Thymus (tissue), 11 donors: ENCODE results near the gene SPOCK1. TPM values are rescaled to one million over a fixed set of nuclear protein-coding genes. Genes with fewer than 3 reads are reported as not detected.
A peak's percentile ranks its signal among the peaks of the same experiment; 100 is the strongest.
"Not testable (repeated sequence)": the region's sequence is repeated elsewhere in the genome, so short reads cannot be mapped to it uniquely, and the experiment has no call there.

Experiments used
- DNase-seq, 9 donors: peaks; one replicate each; pipeline ENCODE4 v3.0.0-alpha.2; 2013; ENCODE audit warnings: low spot score in 9 of 9, low read depth in 6 of 9, missing footprints in 1 of 9
- H3K27ac ChIP-seq, 2 donors: one replicate each; pipeline ENCODE4 v1.5.1; 2013; ENCODE audit warnings: control low read depth in 1 of 2, low read depth in 1 of 2, low read length in 1 of 2, mild to moderate bottlenecking in 1 of 2, moderate library complexity in 1 of 2
- H3K27me3 ChIP-seq, 2 donors: one replicate each; pipeline ENCODE4 v1.5.1; 2013; ENCODE audit warnings: low read length in 1 of 2; ENCODE audit not compliant: control insufficient read depth in 2 of 2, insufficient read depth in 1 of 2
- H3K36me3 ChIP-seq, 2 donors: one replicate each; pipeline ENCODE4 v1.5.1; 2013; ENCODE audit warnings: low read length in 1 of 2, mild to moderate bottlenecking in 1 of 2, moderate library complexity in 1 of 2; ENCODE audit not compliant: control insufficient read depth in 2 of 2, insufficient read depth in 2 of 2
- H3K4me1 ChIP-seq, 2 donors: one replicate each; pipeline ENCODE4 v1.5.1; 2013; ENCODE audit warnings: low read length in 2 of 2; ENCODE audit not compliant: control insufficient read depth in 2 of 2, insufficient read depth in 2 of 2
- H3K4me3 ChIP-seq, 2 donors: one replicate each; pipeline ENCODE4 v1.5.1; 2013; ENCODE audit warnings: low read length in 2 of 2, control low read depth in 1 of 2, mild to moderate bottlenecking in 1 of 2
- H3K9me3 ChIP-seq, 2 donors: one replicate each; pipeline ENCODE4 v1.5.1; 2013; ENCODE audit warnings: low read length in 1 of 2, mild to moderate bottlenecking in 1 of 2; ENCODE audit not compliant: control insufficient read depth in 2 of 2, insufficient read depth in 1 of 2
- whole genome bisulfite sequencing: extraction: QIAGEN DNeasy Blood & Tissue Kit; methylation state at CpG from one replicate; pipeline ENCODE4 v1.1.7; 2013; 5-methylcytosine and 5-hydroxymethylcytosine counted together
- polyA plus RNA-seq: library from polyadenylated mRNA; stranded (reverse); fragments of 200-250 nt; gene quantifications from one replicate; pipeline ENCODE4 v1.2.3, GENCODE V29; 2013
- total RNA-seq: library from RNA; stranded (reverse); fragments of 120-200 nt; gene quantifications from one replicate; pipeline ENCODE4 v1.2.4, GENCODE V29; 2013
- donor health status: healthy.

The SPOCK1 gene
- total and polyA plus RNA-seq, 2 donors, result 3.7 to 8.6 TPM

- 91% methylated on average over 11 of the region's 11 CpGs for WGBS
- Histone ChIP-seq H3K27ac (no peak overlapping the region), H3K4me1 (no peaks in the 10 kb centered on the region), H3K36me3 (no peaks in the 10 kb centered on the region), H3K4me3 (no peak overlapping the region), H3K9me3 (no peaks in the 10 kb centered on the region), H3K27me3 (peaks cover 26 to 29% of the 10 kb centered on the region in 2 donors)
- DNase-seq, result no peak
Observed at GRCh38 chr5:137500615-137501225, 1.6 kb upstream of the SPOCK1 start.

- not testable (repeated sequence) for H3K27ac ChIP-seq, H3K4me1 ChIP-seq, H3K9me3 ChIP-seq, DNase-seq, H3K4me3 ChIP-seq, H3K36me3 ChIP-seq
- no CpG with 5 or more reads among the region's 5 CpGs for WGBS
- peaks cover 26 to 31% of the 10 kb centered on the region in 2 donors for H3K27me3 ChIP-seq
Observed at GRCh38 chr5:137499506-137499847, 351 bp upstream of the SPOCK1 start.

- Histone ChIP-seq H3K27ac (no peak overlapping the region), H3K27me3 (peaks cover 26 to 31% of the 10 kb centered on the region in 2 donors), H3K4me3 (peak overlapping the region; percentile 20 to 24), H3K36me3 (no peaks in the 10 kb centered on the region), H3K9me3 (no peaks in the 10 kb centered on the region), H3K4me1 (no peaks in the 10 kb centered on the region)
- DNase-seq, result no peak
- WGBS, result 6% methylated on average over 57 of the region's 57 CpGs
Observed at GRCh38 chr5:137498301-137498735, 808 bp downstream of the SPOCK1 start.

- Histone ChIP-seq H3K4me3 (no peak overlapping the region), H3K27me3 (peaks cover 26 to 31% of the 10 kb centered on the region in 2 donors), H3K9me3 (no peaks in the 10 kb centered on the region), H3K4me1 (no peaks in the 10 kb centered on the region), H3K27ac (no peak overlapping the region), H3K36me3 (no peaks in the 10 kb centered on the region)
- WGBS, result 65% methylated on average over 22 of the region's 22 CpGs
- no peak for DNase-seq
Observed at GRCh38 chr5:137497396-137498290, 1.5 kb downstream of the SPOCK1 start.

- no peaks in the 10 kb centered on the region for H3K9me3 ChIP-seq
- WGBS, result 93% methylated on average over 1 of the region's 1 CpG
- no peak overlapping the region for H3K27ac ChIP-seq
- peaks cover 26 to 31% of the 10 kb centered on the region in 2 donors for H3K27me3 ChIP-seq
- H3K4me1 ChIP-seq, result no peaks in the 10 kb centered on the region
- DNase-seq, result no peak
- no peak overlapping the region for H3K4me3 ChIP-seq
- H3K36me3 ChIP-seq, result no peaks in the 10 kb centered on the region
Observed at GRCh38 chr5:137496919-137497318, 2.2 kb downstream of the SPOCK1 start.

GRCh38 chr5:137492331-137492730 is 6.8 kb downstream of the SPOCK1 start:
- no peak overlapping the region for H3K27ac ChIP-seq
- H3K36me3 ChIP-seq, result no peaks in the 10 kb centered on the region
- no peak overlapping the region for H3K4me3 ChIP-seq
- no peaks in the 10 kb centered on the region for H3K4me1 ChIP-seq
- no peaks in the 10 kb centered on the region for H3K9me3 ChIP-seq
- WGBS, result 96% methylated on average over 1 of the region's 1 CpG
- DNase-seq, result no peak
- peaks cover 7 to 14% of the 10 kb centered on the region in 2 donors for H3K27me3 ChIP-seq

- Histone ChIP-seq H3K9me3 (no peaks in the 10 kb centered on the region), H3K27me3 (peaks cover under 1 to 4% of the 10 kb centered on the region in 2 donors)
- 93% methylated on average over 4 of the region's 4 CpGs for WGBS
Observed at GRCh38 chr5:137491121-137491520, 8.0 kb downstream of the SPOCK1 start.

GRCh38 chr5:137490591-137490990 is 8.5 kb downstream of the SPOCK1 start:
- Histone ChIP-seq H3K36me3 (no peaks in the 10 kb centered on the region), H3K4me3 (no peak overlapping the region), H3K27ac (no peak overlapping the region), H3K27me3 (peaks cover 0 to 2% of the 10 kb centered on the region in 2 donors), H3K9me3 (no peaks in the 10 kb centered on the region), H3K4me1 (no peaks in the 10 kb centered on the region)
- 95% methylated on average over 3 of the region's 3 CpGs for WGBS
- DNase-seq, result no peak

More at GRCh38 chr5:137491121-137491520, 8.0 kb downstream of the SPOCK1 start:
- no peak for DNase-seq
- H3K36me3 ChIP-seq, result no peaks in the 10 kb centered on the region
- no peak overlapping the region for H3K4me3 ChIP-seq
- H3K4me1 ChIP-seq, result no peaks in the 10 kb centered on the region
- H3K27ac ChIP-seq, result no peak overlapping the region

- Histone ChIP-seq H3K4me3 (no peak overlapping the region), H3K27me3 (no peaks in the 10 kb centered on the region), H3K27ac (no peak overlapping the region), H3K9me3 (no peaks in the 10 kb centered on the region), H3K36me3 (no peaks in the 10 kb centered on the region), H3K4me1 (no peaks in the 10 kb centered on the region)
- WGBS, result 96% methylated on average over 2 of the region's 2 CpGs
- no peak for DNase-seq
Observed at GRCh38 chr5:137488974-137489373, 10.2 kb downstream of the SPOCK1 start.
